HUDEP-2 (cell line): Measurements from ENCODE around the gene DSG4.
"Not testable (repeated sequence)": the region's sequence is repeated elsewhere in the genome, so short reads cannot be mapped to it uniquely, and the experiment has no call there.

Experiments
- DNase-seq, 76 experiments: peaks; one replicate each; lab custom pipeline; 2025; ENCODE audit not compliant: unreplicated experiment in 76 of 76; lab: John Stamatoyannopoulos, UW

Gene DSG4, protein sequence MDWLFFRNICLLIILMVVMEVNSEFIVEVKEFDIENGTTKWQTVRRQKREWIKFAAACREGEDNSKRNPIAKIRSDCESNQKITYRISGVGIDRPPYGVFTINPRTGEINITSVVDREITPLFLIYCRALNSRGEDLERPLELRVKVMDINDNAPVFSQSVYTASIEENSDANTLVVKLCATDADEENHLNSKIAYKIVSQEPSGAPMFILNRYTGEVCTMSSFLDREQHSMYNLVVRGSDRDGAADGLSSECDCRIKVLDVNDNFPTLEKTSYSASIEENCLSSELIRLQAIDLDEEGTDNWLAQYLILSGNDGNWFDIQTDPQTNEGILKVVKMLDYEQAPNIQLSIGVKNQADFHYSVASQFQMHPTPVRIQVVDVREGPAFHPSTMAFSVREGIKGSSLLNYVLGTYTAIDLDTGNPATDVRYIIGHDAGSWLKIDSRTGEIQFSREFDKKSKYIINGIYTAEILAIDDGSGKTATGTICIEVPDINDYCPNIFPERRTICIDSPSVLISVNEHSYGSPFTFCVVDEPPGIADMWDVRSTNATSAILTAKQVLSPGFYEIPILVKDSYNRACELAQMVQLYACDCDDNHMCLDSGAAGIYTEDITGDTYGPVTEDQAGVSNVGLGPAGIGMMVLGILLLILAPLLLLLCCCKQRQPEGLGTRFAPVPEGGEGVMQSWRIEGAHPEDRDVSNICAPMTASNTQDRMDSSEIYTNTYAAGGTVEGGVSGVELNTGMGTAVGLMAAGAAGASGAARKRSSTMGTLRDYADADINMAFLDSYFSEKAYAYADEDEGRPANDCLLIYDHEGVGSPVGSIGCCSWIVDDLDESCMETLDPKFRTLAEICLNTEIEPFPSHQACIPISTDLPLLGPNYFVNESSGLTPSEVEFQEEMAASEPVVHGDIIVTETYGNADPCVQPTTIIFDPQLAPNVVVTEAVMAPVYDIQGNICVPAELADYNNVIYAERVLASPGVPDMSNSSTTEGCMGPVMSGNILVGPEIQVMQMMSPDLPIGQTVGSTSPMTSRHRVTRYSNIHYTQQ

DNA sequence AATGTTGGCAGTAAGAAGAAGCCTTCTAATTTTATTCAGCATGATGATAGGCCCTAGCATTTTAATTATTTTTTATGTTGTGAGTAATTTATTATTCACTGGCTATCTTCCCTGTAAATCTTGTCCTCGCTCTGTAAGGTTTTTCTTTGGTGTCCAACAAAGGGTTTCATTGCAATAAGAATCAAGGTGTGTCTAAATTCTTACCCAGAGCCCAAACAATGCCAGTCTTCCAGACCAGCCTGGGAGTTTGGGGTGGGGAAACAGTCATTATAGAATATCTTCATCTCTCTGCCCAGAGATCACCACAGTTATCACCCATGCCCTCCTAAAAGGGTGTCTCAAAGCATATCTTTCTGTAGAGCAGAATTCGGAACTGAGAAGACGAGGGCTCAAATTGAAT, at the start of gene DSG4:
Gene DSG4 (plus strand): TSS at position 301 of the 400 bp plus-strand sequence. CDS start 135 bp downstream, outside the sequence.
- no peak for DNase-seq

DNA sequence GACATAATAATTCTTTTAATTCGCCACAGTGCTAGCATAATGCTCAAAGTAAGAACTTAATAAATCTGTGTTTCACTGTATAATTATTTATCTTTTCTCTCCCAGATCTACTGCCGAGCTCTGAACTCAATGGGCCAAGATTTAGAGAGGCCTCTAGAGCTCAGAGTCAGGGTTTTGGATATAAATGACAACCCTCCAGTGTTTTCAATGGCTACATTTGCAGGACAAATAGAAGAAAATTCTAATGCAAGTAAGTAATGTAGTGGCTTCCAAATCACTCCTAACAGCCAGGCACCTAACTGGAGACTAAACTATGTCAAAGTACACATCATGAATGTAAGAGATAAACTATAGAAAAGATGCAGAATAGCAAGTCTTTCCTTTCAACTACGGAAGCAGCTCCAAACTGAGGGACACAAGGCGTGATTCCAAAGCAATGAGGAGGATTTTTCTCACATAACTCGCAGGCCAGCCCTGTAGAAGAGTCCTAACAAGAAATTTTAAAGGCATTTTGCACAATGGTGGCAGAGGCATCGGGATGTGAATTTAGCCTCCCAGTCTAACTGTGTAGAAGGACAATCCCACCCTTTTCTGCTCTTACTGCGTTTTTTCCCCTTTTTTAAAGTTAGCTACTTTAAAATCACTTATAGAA, 46.7 kb upstream of the DSG4 start:
- DNase-seq = no peak

DNA sequence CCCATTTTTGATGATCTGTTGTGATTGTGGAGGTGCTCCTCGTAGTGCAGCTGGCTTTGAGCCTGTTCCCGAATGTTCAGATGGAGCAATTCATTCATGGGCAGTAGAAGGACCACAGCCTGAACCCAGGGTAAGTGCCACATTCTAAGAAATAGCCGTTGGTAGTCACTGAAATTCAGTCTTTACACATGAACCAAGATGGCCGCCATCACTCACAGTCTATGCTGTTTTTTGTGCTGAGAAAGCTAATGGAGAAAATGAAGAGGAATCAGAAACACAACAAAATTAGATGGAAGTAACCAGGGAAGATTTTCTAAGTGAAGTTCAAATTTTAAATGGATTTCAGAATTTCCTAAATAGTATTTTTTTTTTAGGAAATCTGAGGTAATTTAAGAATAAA, 33.1 kb upstream of the DSG4 start:
- DNase-seq = no peak

DNA sequence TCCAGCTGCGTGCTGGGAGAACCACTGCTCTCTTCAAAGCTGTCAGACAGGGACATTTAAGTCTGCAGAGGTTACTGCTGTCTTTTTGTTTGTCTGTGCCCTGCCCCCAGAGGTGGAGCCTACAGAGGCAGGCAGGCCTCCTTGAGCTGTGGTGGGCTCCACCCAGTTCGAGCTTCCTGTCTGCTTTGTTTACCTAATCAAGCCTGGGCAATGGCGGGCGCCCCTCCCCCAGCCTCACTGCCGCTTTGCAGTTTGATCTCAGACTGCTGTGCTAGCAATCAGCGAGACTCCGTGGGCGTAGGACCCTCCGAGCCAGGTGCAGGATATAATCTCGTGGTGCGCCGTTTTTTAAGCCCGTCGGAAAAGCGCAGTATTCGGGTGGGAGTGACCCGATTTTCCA, 23.2 kb upstream of the DSG4 start:
- DNase-seq = not testable (repeated sequence)

DNA sequence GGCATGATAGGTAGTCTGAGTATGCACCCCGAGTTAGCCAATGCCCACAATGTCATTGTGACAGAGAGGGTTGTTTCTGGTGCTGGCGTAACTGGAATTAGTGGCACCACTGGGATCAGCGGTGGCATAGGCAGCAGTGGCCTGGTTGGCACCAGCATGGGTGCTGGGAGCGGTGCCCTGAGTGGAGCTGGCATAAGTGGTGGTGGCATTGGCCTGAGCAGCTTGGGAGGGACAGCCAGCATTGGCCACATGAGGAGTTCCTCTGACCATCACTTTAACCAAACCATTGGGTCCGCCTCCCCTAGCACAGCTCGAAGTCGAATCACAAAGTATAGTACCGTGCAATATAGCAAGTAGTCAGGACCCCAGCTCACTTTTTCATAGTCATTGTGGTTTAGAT, 21.6 kb upstream of the DSG4 start:
- DNase-seq = no peak

DNA sequence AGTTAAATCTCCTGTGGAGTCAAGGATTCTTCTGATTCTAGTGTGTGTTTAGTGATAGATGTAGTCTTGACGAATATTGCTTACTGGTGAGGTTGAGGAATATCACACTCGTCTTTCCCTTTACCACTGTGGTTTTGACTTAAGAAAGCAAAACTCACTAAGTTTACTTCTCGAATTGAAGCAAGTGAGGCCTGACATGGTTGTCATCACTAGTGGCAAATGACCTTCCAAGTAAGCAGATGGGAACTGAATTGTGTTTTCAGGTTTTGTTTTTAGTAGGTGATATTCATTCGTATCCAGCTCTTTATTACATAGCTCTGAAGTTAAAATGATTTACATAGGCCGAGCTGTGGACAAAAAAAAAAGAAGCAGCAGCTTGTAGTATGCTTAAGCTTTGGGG, 20.6 kb upstream of the DSG4 start:
- DNase-seq = no peak

DNA sequence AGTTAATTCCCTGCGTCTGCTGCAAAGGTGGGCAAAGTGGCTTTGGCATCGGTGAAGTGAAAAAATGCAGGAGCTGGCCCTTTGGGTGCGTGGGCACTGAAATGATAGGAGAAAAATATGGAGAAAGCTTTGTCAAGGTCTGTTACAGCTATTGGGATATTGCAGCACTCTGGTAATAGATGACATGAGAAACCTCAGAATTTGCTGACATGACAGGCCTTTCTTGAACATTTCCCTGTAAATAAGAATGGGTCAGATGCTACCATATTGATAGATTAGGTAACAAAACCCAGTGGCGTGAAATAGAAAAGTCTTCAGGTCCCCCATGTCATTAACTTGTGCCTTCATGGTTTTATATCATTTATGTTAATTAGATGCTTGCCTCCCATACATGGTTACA, 12.4 kb upstream of the DSG4 start:
- no peak for DNase-seq

DNA sequence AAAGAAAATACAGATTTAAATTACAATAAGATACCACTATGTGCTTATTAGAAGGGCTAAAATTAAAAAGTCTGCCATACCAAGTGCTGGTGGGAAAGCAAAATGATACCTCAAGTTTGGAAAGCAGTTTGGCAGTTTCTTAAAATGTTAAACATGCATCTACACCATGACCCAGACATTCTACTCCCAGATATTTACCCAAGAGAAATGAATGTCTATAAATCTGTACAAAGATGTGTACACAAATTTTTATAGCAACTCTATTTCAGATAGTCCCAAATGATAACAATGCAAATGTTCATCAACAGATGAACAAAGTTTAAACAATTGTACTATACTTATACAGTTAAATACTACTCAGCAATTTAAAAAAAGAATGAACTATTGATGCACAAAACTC, 7.1 kb upstream of the DSG4 start:
- DNase-seq = no peak

DNA sequence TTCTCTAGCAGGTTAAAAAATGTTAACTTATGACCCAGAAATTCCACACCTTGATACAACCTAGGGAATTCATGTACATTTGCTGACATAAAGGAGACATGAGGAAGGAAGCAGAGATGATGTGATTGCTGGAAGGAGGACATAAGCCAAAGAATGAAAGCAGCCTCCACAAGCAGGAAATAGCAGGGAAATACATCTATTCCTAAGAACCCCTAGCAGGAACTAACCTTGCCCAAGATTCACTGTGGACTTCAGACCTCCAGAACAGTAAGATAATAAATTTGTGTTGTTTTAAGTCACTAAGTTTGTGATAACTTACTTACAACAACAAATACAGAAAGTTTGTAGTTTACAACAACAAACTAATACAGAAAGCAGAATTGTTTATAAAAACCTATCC, 4.6 kb upstream of the DSG4 start:
- no peak for DNase-seq

DNA sequence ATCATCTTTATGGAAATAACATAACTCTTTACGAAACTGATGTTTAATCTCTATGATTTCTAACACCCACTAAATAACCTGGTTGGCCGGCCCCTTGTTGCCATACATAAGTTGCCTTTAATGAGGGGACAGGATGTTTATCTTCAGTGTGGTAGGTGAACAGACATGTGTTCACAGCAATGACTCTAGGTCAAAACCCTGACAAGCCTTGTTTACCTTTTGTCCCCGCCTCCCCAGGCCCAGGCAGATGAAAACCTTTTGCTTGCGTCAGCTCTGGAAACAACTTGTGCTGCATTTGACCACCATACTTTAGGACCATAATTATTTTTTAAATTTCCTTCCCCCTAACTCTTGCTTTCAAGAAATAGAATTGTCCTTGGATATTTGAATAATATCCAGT, 2.9 kb upstream of the DSG4 start:
- no peak for DNase-seq

DNA sequence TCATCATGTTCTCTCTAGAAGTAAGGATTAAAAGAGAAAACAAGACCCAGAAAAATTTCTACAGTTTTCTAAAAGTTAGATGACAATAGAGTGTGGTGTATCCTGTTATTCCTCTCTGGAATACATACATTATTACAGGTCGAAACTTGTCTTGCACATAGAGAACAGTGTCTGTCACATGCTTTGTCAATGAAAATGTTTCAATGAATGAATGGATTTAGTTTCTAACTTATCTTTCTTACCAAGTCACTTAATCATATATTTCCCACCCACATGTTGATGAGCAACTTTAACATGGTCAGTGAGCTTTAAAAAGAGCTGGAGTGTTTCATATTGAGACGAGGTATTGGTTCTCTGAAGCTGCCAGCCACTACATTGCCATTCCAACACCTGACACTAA, 4.3 kb downstream of the DSG4 start:
- DNase-seq = no peak

DNA sequence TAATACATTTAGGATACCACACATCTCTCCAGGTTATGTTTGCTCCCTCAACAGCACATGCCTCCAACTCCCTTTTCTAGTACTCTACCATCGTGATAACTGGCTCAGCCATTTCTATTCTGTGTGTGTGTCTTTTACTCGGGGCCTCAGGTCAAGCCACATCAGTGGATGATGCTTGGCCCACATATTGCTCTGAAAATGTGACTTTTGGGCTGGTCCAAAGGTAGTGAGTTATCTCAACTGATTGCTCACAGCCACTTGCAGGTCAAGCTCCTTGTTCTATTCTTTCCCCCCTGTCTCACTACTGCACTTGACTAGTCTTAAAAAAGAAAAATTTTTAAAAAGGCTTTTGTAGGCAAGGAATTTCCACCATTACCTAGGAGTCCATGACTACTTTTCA, 5.5 kb downstream of the DSG4 start:
- DNase-seq = no peak

DNA sequence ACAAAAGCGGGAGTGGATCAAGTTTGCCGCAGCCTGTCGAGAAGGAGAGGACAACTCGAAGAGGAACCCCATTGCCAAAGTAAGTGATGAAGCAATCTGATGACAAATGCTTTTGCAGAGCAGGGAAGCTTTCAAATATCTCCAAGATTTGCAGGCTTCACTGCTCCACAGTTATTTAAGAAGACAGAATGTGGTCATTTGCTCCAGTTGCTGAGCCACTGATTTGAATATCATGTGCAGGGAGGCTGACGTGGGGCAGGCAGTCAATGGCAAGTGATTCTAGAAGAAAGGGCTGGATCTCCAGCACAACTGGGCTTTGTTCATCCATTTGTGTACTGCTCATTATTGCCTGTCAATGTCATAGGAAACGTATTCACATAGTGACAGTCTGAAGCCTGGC, 10.2 kb downstream of the DSG4 start:
- no peak for DNase-seq

DNA sequence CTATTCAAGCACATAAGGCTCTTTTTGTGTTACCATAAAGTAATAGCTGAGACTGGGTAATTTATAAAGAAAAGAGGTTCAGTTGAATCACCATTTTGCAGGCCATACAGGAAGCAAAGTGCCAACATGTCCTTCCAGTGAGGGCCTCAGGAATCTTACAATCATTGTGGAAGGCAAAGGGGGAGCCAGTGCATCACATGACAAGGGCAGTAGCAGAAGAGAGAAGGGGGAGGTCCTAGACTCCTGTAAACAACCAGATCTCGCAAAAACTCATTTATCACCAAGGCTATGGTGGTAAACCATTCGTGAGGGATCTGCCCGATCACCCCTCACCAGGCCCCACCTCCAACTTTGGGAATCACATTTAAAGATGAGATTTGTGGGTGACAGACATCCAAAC, 16.7 kb downstream of the DSG4 start:
- no peak for DNase-seq

DNA sequence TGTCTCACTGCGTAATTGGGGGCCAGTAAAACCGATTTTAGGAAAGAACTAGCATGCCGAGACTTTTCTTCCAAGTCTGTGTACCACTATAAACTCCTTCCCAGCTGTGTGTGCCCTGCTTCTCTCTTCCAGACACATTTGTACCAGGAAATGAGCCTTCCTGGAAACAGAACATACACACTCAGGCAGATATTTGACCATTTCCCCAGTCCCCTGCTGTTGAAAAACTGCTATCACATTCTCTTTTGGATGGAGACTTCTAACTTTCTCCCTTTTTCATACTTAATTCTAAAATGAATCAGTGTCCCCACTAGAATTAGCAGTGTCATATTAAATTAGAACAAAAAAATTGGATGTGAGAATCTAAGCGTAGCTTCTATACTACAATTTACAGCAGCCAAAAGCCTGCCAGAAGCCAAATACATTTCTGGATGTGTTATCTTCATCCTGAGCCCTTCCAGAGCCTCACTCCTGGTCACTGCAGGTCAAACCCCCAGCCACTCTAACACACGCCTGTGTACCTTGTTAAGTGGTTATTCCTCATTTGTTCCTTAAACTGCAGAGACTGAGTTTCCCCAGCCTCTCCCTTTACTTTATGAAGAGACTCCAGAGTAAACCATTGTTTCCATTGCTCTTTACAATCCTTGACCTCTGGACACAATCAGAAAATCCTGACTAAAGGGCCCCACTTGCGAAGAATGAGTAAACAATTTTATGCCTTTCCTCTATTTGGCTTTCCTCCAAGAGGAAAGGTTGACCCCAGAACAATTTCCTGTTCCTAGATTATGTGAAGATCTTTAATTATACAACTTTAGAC, 20.4 kb downstream of the DSG4 start:
- DNase-seq = no peak

DNA sequence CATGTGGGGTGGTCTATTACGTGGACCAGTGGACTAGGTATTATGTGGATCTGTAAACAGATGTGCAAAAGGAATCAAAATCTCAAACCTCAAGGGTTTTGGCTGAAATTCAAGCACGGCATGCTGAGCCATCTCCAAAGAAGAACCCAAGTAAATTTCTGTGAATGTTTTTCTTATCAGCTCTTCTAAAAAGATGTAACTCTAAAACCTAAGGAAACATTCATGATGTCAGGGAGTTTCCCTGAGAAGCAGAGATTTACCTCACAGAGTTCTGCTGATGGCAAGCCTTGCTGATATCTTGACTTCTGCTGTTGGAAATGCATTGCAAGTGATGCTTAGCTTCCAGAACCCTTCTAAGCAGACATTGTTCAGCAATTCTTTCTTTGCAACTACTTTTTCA, 21.6 kb downstream of the DSG4 start:
- no peak for DNase-seq

DNA sequence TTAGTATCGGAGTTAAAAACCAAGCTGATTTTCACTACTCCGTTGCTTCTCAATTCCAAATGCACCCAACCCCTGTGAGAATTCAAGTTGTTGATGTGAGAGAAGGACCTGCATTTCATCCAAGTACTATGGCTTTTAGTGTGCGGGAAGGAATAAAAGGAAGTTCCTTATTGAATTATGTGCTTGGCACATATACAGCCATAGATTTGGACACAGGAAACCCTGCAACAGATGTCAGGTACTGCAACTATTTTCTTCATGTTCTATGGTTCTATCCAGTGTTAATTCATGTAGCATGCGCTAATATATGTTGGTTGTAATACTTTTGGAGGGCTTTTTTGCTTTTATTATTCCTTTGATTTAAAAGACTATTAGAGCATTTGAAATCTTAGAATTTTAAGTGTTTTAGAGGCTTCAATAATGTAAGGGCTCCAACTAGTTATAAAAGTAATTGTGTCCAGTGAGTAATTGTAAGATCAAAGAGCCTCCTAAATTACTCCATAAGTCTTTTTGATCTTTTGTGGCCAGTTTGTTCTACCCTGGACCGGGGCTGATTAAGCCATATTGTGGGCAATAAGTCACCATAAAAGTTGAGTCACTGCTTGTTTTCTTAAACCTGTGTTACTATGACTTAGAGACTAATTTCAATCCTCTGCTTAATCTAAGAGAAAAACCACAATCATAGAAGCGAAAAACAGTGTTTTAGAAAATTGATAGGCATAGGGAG, 22.9 kb downstream of the DSG4 start:
- no peak for DNase-seq

DNA sequence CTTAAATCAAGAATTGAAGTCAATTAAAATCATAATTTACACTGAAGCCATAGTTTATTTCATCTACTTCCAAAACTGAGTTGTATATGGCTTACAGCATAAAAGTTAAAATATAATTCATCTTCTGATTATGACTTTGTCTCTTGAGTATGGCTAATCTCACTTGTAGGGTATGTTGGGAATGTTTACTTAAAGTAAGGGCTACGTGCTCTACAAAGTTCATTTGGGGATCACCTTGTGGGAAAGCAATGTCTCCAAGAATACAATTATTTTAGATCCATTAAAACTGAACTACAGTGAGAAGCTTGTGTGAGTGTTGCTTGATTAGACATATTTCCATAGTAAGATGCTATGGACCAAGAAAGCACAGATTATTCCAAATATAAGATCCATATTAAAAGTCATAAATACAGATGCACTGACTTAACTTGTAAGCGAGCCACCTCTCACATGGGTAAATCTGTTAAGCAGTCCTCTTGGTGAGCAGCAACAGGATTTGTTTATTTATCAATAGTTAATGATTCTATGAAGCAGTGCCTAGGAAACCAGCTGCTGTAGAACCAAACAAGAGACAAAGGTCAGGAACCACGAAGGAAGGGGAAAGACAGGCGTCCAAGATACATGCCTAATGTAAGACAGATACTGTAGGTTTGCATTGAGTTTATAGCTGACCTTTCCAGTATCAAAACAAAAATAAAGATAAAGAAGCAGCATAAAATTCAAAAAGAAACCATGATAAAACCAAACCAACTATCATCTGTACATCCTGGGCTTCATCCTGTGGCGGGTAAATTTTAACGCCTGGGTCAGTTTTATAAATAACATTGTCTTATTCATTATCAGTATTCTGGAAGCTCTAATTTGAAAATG, 24.8 kb downstream of the DSG4 start:
- DNase-seq = no peak

DNA sequence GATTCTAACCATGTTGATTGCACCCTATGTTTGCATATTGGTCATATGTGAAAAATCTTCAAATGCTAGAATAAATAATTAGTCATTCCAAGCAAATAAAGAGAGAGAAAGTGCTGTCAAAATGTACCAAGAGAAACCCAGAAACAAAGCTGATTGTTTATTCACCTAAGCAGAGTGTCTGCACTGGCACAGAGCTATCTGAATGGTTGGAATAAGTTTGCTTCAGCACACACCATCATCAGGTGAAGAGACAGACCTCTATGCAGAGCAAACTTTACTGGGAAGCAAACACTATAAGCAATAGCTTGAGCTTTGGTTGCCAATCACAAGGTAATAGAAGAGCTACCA, 25.4 kb downstream of the DSG4 start:
- no peak for DNase-seq
